Tibial nerve (tissue), 4 donors: ENCODE data around the gene LTBP1. TPM values are rescaled to one million over a fixed set of nuclear protein-coding genes. Genes with fewer than 3 reads are reported as not detected.

Source experiments
- small RNA-seq: library from RNA; depleted of rRNA; stranded (forward); fragments of <200 nt; gene quantifications from one replicate; pipeline ENCODE3, GENCODE V24; 2016
- total RNA-seq, 4 donors: library from RNA; depleted of rRNA; stranded (reverse); fragments of >200 nt; gene quantifications; one replicate each; pipeline ENCODE4 v1.1.0, GENCODE V29; 2016

LTBP1 gene
- total RNA-seq, 4 donors from 2014 or later, result 29.4 to 89.8 (median 50.6) TPM

Small RNAs within 50 kb of the gene (small RNA-seq; reads per million reads assigned to genes)
- gene RF00019 (not detected), gene RNA5SP91 (not detected), gene RNA5SP92 (not detected)
